ENCODE measurements around the gene LRFN5.

GRCh38 chr14:41644606-41645005 is 37.9 kb downstream of the LRFN5 start:
- TF ChIP-seq CTCF (IDR thresholded peaks at IDR 0.05; ENCODE audit: low read length) (no peak), EZH2 (IDR thresholded peaks at IDR 0.05; ENCODE audit: borderline replicate concordance, low read length) (no peak)

Data from OCI-LY1 (cell line).